CD4-positive, alpha-beta T cell treated with Interleukin-6 for 4 hours (primary cell): ENCODE data around the gene TMEM88.

ENCODE experiments used
- DNase-seq: peaks from one replicate; pipeline ENCODE4 v3.0.0-alpha.2; 2020; ENCODE audit warnings: mixed read lengths

The TMEM88 gene

GRCh38 chr17:7844292-7845154 is 10.3 kb upstream of the TMEM88 start:
- DNase-seq = peak; percentile 80

- no peak for DNase-seq
Observed at GRCh38 chr17:7845359-7846062, 9.4 kb upstream of the TMEM88 start.

- no peak for DNase-seq
Observed at GRCh38 chr17:7846063-7846735, 8.7 kb upstream of the TMEM88 start.

- DNase-seq = no peak
Observed at GRCh38 chr17:7846765-7847661, 7.9 kb upstream of the TMEM88 start.

GRCh38 chr17:7848131-7848579 is 6.7 kb upstream of the TMEM88 start:
- DNase-seq = no peak

GRCh38 chr17:7848739-7849129 is 6.1 kb upstream of the TMEM88 start:
- no peak for DNase-seq

- no peak for DNase-seq
Observed at GRCh38 chr17:7849130-7849750, 5.6 kb upstream of the TMEM88 start.

GRCh38 chr17:7849751-7850504 is 4.9 kb upstream of the TMEM88 start:
- no peak for DNase-seq

GRCh38 chr17:7850701-7851437 is 4.0 kb upstream of the TMEM88 start:
- no peak for DNase-seq

- DNase-seq = peak; percentile 98
Observed at GRCh38 chr17:7851438-7852261, 3.2 kb upstream of the TMEM88 start.

GRCh38 chr17:7852262-7852670 is 2.6 kb upstream of the TMEM88 start:
- DNase-seq = no peak

- no peak for DNase-seq
Observed at GRCh38 chr17:7852919-7853690, 1.8 kb upstream of the TMEM88 start.

- DNase-seq = no peak
Observed at GRCh38 chr17:7853691-7854038, 1.2 kb upstream of the TMEM88 start.

- DNase-seq = no peak
Observed at GRCh38 chr17:7854078-7854777, 638 bp upstream of the TMEM88 start.

GRCh38 chr17:7855660-7856010 is 769 bp downstream of the TMEM88 start:
- DNase-seq = no peak

- no peak for DNase-seq
Observed at GRCh38 chr17:7856011-7856810, 1.3 kb downstream of the TMEM88 start.
